Stimulated activated memory B cell treated with anti-CD40 and anti-IgM and Interleukin-4, amounts not matched to agents 10 μg/mL and 1 μg/mL and 100 μg/mL, for 72 hours (primary cell): ENCODE results near the gene ZSWIM4.

Experiments
- ATAC-seq: fragments of 150-1000 bp; cut with Tn5 transposase; 2 replicates; pipeline ENCODE4 v1.10.0; 2021
- H3K27ac Mint-ChIP-seq: one replicate; pipeline ENCODE4 v1.8.0; 2022; ENCODE audit warnings: mild to moderate bottlenecking, mixed read lengths
- H3K27me3 Mint-ChIP-seq: one replicate; pipeline ENCODE4 v1.8.0; 2022; ENCODE audit warnings: mixed read lengths
- H3K36me3 Mint-ChIP-seq: one replicate; pipeline ENCODE4 v1.8.0; 2022; ENCODE audit warnings: mixed read lengths
- H3K4me1 Mint-ChIP-seq: one replicate; pipeline ENCODE4 v1.8.0; 2022; ENCODE audit warnings: mixed read lengths
- H3K4me3 Mint-ChIP-seq: one replicate; pipeline ENCODE4 v1.8.0; 2022; ENCODE audit warnings: mild to moderate bottlenecking, moderate library complexity, mixed read lengths
- H3K9me3 Mint-ChIP-seq: one replicate; pipeline ENCODE4 v1.8.0; 2022; ENCODE audit warnings: mixed read lengths

ZSWIM4 gene

GRCh38 chr19:13817018-13817614 lies 21.9 kb downstream of the ZSWIM4 start:
- H3K36me3 Mint-ChIP-seq: peaks cover 46% of the 10 kb centered on the region
- H3K27me3 Mint-ChIP-seq: no peaks in the 10 kb centered on the region
- ATAC-seq: peak; percentile 72
- peak overlapping the region; percentile 50 for H3K4me3 Mint-ChIP-seq
- peaks cover 18% of the 10 kb centered on the region for H3K4me1 Mint-ChIP-seq
- no peaks in the 10 kb centered on the region for H3K9me3 Mint-ChIP-seq
- no peak overlapping the region for H3K27ac Mint-ChIP-seq

DNA sequence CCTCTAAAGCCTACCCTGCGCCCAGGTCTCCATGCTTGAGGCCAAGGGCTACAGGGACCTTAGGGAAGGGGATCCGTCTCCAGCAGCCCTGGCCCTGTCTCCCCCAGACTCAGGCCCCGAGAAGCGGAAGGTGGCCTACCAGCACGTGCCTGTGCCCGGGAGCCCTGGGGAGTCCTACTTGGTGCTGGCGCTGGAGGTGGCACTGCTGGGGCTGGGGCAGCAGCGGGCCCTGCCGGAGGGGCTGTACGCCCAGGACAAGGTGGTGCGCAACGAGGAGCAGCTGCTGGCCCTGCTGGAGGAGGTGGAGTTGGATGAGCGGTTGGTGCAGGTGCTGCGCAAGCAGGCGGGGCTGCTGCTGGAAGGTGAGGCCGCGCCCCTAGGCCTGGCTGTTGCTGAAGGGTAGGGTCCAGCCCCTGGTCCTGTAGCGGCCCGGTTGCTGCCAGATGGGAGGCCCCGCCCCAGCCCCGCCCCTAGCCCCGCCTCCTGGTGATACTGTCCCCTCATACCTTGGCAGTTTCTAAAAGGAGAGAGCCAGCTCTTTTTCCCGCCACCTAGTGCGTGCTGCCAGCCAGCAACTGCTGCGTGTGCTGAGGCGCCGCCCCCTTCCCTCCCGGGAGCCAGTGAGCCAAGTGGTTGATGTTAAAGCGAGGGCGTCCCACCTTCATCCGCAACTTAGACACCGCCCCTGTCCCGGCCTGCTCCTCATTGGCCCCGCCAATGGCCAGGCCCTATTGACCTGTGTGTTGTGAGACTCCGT lies 22.6 kb downstream of the ZSWIM4 start:
- no peaks in the 10 kb centered on the region for H3K9me3 Mint-ChIP-seq
- peak; percentile 75 for ATAC-seq
- H3K27me3 Mint-ChIP-seq: no peaks in the 10 kb centered on the region
- H3K4me1 Mint-ChIP-seq: peaks cover 22% of the 10 kb centered on the region
- H3K27ac Mint-ChIP-seq: no peak overlapping the region
- peak overlapping the region; percentile 53 for H3K4me3 Mint-ChIP-seq
- H3K36me3 Mint-ChIP-seq: peaks cover 46% of the 10 kb centered on the region

DNA sequence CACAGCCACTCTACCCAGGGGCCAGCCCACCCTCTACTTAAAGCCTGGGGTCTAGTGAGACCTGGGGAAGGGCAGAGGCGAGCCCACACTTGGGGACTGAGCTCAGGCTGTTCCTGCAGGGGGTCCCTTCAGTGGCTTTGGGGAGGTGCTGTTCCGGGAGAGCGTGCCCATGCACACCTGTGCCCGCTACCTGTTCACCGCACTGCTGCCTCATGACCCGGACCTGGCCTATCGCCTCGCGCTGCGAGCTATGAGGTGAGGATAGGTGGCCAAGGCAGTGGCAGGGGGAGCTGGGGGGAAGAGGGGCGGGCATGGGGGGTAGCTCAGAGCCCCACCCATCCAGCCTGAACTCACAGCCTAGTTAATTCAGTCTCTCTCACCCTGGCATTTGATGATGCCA lies 24.0 kb downstream of the ZSWIM4 start:
- ATAC-seq: no peak
- Mint-ChIP-seq H3K9me3 (no peaks in the 10 kb centered on the region), H3K4me1 (peaks cover 22% of the 10 kb centered on the region), H3K27ac (no peak overlapping the region), H3K36me3 (peaks cover 47% of the 10 kb centered on the region), H3K4me3 (no peak overlapping the region), H3K27me3 (no peaks in the 10 kb centered on the region)

DNA sequence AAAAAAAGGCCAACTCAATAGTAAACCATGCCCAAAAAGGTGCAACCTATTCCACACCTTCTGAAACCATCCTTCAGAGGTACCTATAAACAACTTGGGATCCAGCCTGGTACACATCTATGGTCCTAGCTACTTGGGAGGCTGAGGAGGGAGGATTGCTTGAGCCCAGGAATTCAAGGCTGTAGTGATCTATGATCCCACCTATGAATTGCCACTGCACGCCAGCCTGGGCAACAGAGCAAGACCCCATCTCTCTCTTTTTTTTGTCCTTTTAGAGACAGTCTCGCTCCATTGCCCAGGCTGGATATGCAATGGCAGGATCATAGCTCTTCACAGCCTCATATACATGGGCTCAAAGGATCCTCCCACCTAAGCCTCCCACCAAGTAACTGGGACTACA lies 26.0 kb downstream of the ZSWIM4 start:
- no peak for ATAC-seq
- H3K36me3 Mint-ChIP-seq: peaks cover 47% of the 10 kb centered on the region

GRCh38 chr19:13823256-13823655 lies 28.0 kb downstream of the ZSWIM4 start:
- no peak overlapping the region for H3K27ac Mint-ChIP-seq
- ATAC-seq: no peak
- H3K4me1 Mint-ChIP-seq: peaks cover 14% of the 10 kb centered on the region
- no peaks in the 10 kb centered on the region for H3K27me3 Mint-ChIP-seq
- H3K4me3 Mint-ChIP-seq: no peak overlapping the region
- H3K9me3 Mint-ChIP-seq: no peaks in the 10 kb centered on the region
- peaks cover 43% of the 10 kb centered on the region for H3K36me3 Mint-ChIP-seq

More for the DNA sequence above, 26.0 kb downstream of the ZSWIM4 start:
- Mint-ChIP-seq H3K9me3 (no peaks in the 10 kb centered on the region), H3K27ac (no peak overlapping the region), H3K4me1 (peaks cover 21% of the 10 kb centered on the region), H3K27me3 (no peaks in the 10 kb centered on the region), H3K4me3 (no peak overlapping the region)

- H3K36me3 Mint-ChIP-seq: peaks cover 46% of the 10 kb centered on the region
- H3K27ac Mint-ChIP-seq: peak overlapping the region; percentile 12
Measured at GRCh38 chr19:13823901-13824300, 28.7 kb downstream of the ZSWIM4 start.

GRCh38 chr19:13824703-13825102 lies 29.5 kb downstream of the ZSWIM4 start:
- H3K4me3 Mint-ChIP-seq: no peak overlapping the region
- H3K4me1 Mint-ChIP-seq: peaks cover 10% of the 10 kb centered on the region
- peaks cover 48% of the 10 kb centered on the region for H3K36me3 Mint-ChIP-seq
- no peak overlapping the region for H3K27ac Mint-ChIP-seq
- no peaks in the 10 kb centered on the region for H3K9me3 Mint-ChIP-seq
- ATAC-seq: no peak
- no peaks in the 10 kb centered on the region for H3K27me3 Mint-ChIP-seq

More at GRCh38 chr19:13823901-13824300, 28.7 kb downstream of the ZSWIM4 start:
- Mint-ChIP-seq H3K27me3 (no peaks in the 10 kb centered on the region), H3K4me1 (peaks cover 10% of the 10 kb centered on the region), H3K9me3 (no peaks in the 10 kb centered on the region), H3K4me3 (no peak overlapping the region)
- ATAC-seq: no peak

DNA sequence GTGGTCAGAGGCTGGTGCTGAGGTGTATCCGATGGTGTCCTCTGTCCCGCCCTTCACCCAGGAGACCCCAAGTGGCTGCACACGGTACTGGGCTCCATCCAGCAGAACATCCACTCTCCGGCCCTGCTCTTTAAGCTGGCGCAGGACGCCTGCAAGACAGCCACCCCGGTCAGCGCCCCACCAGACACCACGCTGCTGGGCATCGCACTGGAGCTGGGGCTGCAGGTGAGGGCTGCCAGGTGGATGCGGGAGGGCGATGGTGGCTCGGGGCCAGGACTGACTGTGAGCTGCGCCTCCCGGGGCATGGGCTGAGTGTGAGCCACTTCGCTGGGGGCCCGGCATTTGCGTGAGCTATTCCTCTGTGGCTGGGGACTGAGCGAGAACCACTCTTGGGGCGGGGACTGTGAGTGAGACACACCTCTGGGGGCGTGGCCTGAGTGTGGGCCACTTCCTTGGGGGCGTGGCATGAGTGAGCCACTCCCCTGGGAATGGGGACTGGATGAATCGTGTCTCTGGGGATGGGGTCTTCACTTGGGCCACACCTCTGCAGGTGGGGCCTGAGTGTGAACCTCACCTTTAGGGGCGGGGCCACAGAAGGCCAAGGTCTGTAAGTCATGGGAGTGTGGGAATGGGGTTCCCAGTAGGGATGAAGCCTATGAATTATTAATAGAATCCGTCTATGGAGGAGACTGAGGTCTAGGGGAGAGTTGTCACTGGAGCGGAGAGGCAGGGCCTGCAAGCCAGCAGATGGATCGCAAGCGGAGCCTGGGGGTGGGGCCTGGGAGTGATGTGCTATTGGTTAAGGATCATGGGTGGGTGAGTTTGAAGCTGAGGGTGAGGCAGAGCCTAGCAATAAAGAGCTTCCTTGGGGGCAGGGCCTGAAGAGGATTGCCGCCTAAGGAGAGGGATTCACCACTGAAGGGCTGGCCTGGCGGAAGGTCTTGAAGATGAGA lies 30.5 kb downstream of the ZSWIM4 start:
- ATAC-seq: no peak
- H3K36me3 Mint-ChIP-seq: peaks cover 46% of the 10 kb centered on the region
- H3K27me3 Mint-ChIP-seq: no peaks in the 10 kb centered on the region
- H3K4me1 Mint-ChIP-seq: peaks cover 10% of the 10 kb centered on the region
- no peak overlapping the region for H3K27ac Mint-ChIP-seq
- no peaks in the 10 kb centered on the region for H3K9me3 Mint-ChIP-seq
- no peak overlapping the region for H3K4me3 Mint-ChIP-seq

DNA sequence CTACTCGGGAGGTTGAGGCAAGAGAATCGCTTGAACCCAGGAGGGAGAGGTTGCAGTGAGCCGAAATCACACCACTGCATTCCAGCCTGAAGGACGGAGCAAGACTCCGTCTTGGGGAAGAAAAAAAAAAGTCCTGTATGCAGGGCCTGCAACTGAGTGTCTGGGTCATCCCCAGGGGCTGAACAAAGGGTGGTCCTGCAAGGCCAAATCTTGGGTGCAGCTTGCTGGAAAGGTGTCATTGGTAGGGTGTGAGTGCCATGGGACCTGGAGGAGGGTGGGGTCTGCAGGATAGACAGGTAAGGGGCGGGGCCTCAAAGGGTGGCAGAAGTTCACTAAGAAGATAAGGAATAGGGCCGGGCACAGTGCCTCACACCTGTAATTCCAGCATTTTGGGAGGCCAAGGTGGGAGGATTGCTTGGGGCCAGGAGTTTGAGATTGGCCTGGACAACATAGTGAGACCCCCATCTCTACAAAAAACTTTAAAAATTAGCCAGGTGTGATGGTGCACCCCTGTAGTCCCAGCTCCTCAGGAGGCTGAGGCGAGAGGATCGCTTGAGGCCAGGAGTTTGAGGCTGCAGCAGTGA lies 31.5 kb downstream of the ZSWIM4 start:
- Mint-ChIP-seq H3K27me3 (no peaks in the 10 kb centered on the region), H3K36me3 (peaks cover 54% of the 10 kb centered on the region), H3K9me3 (no peaks in the 10 kb centered on the region), H3K4me3 (no peak overlapping the region), H3K4me1 (peaks cover 13% of the 10 kb centered on the region), H3K27ac (no peak overlapping the region)
- ATAC-seq: no peak

DNA sequence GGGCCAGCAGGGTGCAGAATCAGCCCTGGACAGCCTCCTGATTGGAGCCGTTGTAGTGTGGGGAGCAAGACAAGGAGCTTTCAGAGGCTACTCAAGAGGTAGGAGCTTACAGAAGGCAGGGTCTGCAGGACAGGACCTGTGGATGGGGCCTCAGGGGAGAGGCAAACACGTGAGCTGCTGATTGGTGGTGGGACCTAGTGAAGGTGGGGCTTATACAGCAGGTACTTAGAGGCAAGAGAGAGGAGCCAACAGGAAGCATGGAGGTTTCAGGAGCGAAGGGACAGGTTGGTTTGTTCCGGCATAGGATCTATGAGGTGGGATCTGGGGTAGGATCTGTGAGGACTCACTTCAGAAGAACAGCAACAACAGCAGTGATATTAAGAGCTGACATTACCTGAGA lies 32.4 kb downstream of the ZSWIM4 start:
- no peak overlapping the region for H3K4me3 Mint-ChIP-seq
- H3K9me3 Mint-ChIP-seq: no peaks in the 10 kb centered on the region
- H3K27ac Mint-ChIP-seq: no peak overlapping the region
- no peaks in the 10 kb centered on the region for H3K27me3 Mint-ChIP-seq
- H3K4me1 Mint-ChIP-seq: peaks cover 13% of the 10 kb centered on the region
- ATAC-seq: no peak
- peaks cover 57% of the 10 kb centered on the region for H3K36me3 Mint-ChIP-seq

GRCh38 chr19:13830114-13830740 lies 35.0 kb downstream of the ZSWIM4 start:
- Mint-ChIP-seq H3K4me3 (no peak overlapping the region), H3K36me3 (peaks cover 54% of the 10 kb centered on the region), H3K27me3 (no peaks in the 10 kb centered on the region), H3K4me1 (peaks cover 37% of the 10 kb centered on the region), H3K27ac (no peak overlapping the region), H3K9me3 (no peaks in the 10 kb centered on the region)
- no peak for ATAC-seq

GRCh38 chr19:13830741-13831536 lies 35.7 kb downstream of the ZSWIM4 start:
- peaks cover 37% of the 10 kb centered on the region for H3K4me1 Mint-ChIP-seq
- no peak overlapping the region for H3K27ac Mint-ChIP-seq
- H3K27me3 Mint-ChIP-seq: no peaks in the 10 kb centered on the region
- H3K9me3 Mint-ChIP-seq: no peaks in the 10 kb centered on the region
- no peak for ATAC-seq
- H3K36me3 Mint-ChIP-seq: peaks cover 47% of the 10 kb centered on the region
- H3K4me3 Mint-ChIP-seq: no peak overlapping the region

- Mint-ChIP-seq H3K4me3 (no peak overlapping the region), H3K27ac (no peak overlapping the region), H3K4me1 (peaks cover 43% of the 10 kb centered on the region), H3K36me3 (peaks cover 39% of the 10 kb centered on the region), H3K9me3 (no peaks in the 10 kb centered on the region), H3K27me3 (no peaks in the 10 kb centered on the region)
- no peak for ATAC-seq
Measured at GRCh38 chr19:13831537-13832467, 36.6 kb downstream of the ZSWIM4 start.
